ENCODE results near the gene ELMO1.
A peak's percentile ranks its signal among the peaks of the same experiment; 100 is the strongest.

GRCh38 chr7:37201876-37202198 lies 246.8 kb downstream of the ELMO1 start:
- TF ChIP-seq POLR2A (IDR thresholded peaks at IDR 0.05) (no peak), CTCF (IDR thresholded peaks at IDR 0.05 in 8 of 11, conservative IDR thresholded peaks at IDR 0.05 in 3 of 11) (peak in 4 of 11 experiments; percentile 3 to 32 (median 30)), POLR2AphosphoS5 (IDR thresholded peaks at IDR 0.05) (peak in 1 of 3 donors; percentile 1)

Measured in spleen (tissue), 7 donors.